Type B pancreatic cell (in vitro differentiated cells): Measurements from ENCODE around the gene TMEM225B. TPM values are rescaled to one million over a fixed set of nuclear protein-coding genes. Genes with fewer than 3 reads are reported as not detected.

Experiments used
- DNase-seq: peaks from one replicate; pipeline ENCODE4 v3.0.0; 2021; ENCODE audit warnings: mixed read lengths; ENCODE audit not compliant: unreplicated experiment; ENCODE audit errors: extremely low spot score
- H3K27ac Mint-ChIP-seq: 2 replicates; pipeline ENCODE4 v1.8.0; 2021; ENCODE audit warnings: mild to moderate bottlenecking, mixed read lengths
- H3K27me3 Mint-ChIP-seq: 2 replicates; pipeline ENCODE4 v1.8.0; 2021; ENCODE audit warnings: mixed read lengths
- H3K36me3 Mint-ChIP-seq: 2 replicates; pipeline ENCODE4 v1.8.0; 2021; ENCODE audit warnings: mixed read lengths
- H3K4me1 Mint-ChIP-seq: one replicate; pipeline ENCODE4 v1.8.0; 2021; ENCODE audit warnings: mixed read lengths; ENCODE audit not compliant: unreplicated experiment
- H3K4me3 Mint-ChIP-seq: 2 replicates; pipeline ENCODE4 v1.8.0; 2021; ENCODE audit warnings: mild to moderate bottlenecking, mixed read lengths
- H3K9me3 Mint-ChIP-seq: 2 replicates; pipeline ENCODE4 v1.8.0; 2021; ENCODE audit warnings: mixed read lengths
- CTCF ChIP-seq: fragments of 200-600 bp; sonication (generic); conservative IDR thresholded peaks from 2 replicates; pipeline ENCODE4 v1.5.0; 2021; ENCODE audit warnings: antibody characterized with exemption, mild to moderate bottlenecking
- total RNA-seq: library from RNA; stranded (reverse); gene quantifications from 2 replicates; pipeline ENCODE4 v1.2.1, GENCODE V29; 2021; ENCODE audit warnings: low replicate concordance

The TMEM225B gene
- total RNA-seq, 1 donor from 2014 or later = 0.82 TPM

GRCh38 chr7:99638731-99639130 is 40.7 kb downstream of the TMEM225B start:
- no peaks in the 10 kb centered on the region for H3K4me1 Mint-ChIP-seq
- no peak overlapping the region for H3K4me3 Mint-ChIP-seq
- DNase-seq = no peak
- peaks cover 3% of the 10 kb centered on the region for H3K36me3 Mint-ChIP-seq
- TF ChIP-seq CTCF = no peak
- H3K9me3 Mint-ChIP-seq = no peaks in the 10 kb centered on the region
- no peaks in the 10 kb centered on the region for H3K27me3 Mint-ChIP-seq
- no peak overlapping the region for H3K27ac Mint-ChIP-seq

GRCh38 chr7:99639267-99639666 is 41.2 kb downstream of the TMEM225B start:
- no peaks in the 10 kb centered on the region for H3K4me1 Mint-ChIP-seq
- peaks cover 3% of the 10 kb centered on the region for H3K36me3 Mint-ChIP-seq
- no peak overlapping the region for H3K4me3 Mint-ChIP-seq
- H3K27me3 Mint-ChIP-seq = no peaks in the 10 kb centered on the region
- no peak overlapping the region for H3K27ac Mint-ChIP-seq
- DNase-seq = no peak
- no peak for TF ChIP-seq CTCF
- no peaks in the 10 kb centered on the region for H3K9me3 Mint-ChIP-seq

- H3K27me3 Mint-ChIP-seq = no peaks in the 10 kb centered on the region
- no peak overlapping the region for H3K4me3 Mint-ChIP-seq
- no peaks in the 10 kb centered on the region for H3K4me1 Mint-ChIP-seq
- no peak overlapping the region for H3K27ac Mint-ChIP-seq
- DNase-seq = no peak
- H3K36me3 Mint-ChIP-seq = peaks cover 19% of the 10 kb centered on the region
- no peaks in the 10 kb centered on the region for H3K9me3 Mint-ChIP-seq
- no peak for TF ChIP-seq CTCF
These were observed 44.0 kb downstream of the TMEM225B start for GRCh38 chr7:99642027-99642426.

GRCh38 chr7:99643464-99643863 is 45.4 kb downstream of the TMEM225B start:
- H3K36me3 Mint-ChIP-seq = peaks cover 20% of the 10 kb centered on the region
- H3K27ac Mint-ChIP-seq = no peak overlapping the region
- no peak for TF ChIP-seq CTCF
- H3K4me3 Mint-ChIP-seq = no peak overlapping the region
- H3K4me1 Mint-ChIP-seq = no peaks in the 10 kb centered on the region
- H3K27me3 Mint-ChIP-seq = no peaks in the 10 kb centered on the region
- H3K9me3 Mint-ChIP-seq = no peaks in the 10 kb centered on the region
- DNase-seq = no peak

- no peaks in the 10 kb centered on the region for H3K4me1 Mint-ChIP-seq
- TF ChIP-seq CTCF = no peak
- peaks cover 20% of the 10 kb centered on the region for H3K36me3 Mint-ChIP-seq
- H3K9me3 Mint-ChIP-seq = no peaks in the 10 kb centered on the region
- no peaks in the 10 kb centered on the region for H3K27me3 Mint-ChIP-seq
- no peak overlapping the region for H3K4me3 Mint-ChIP-seq
- no peak overlapping the region for H3K27ac Mint-ChIP-seq
- no peak for DNase-seq
These were observed 46.4 kb downstream of the TMEM225B start for GRCh38 chr7:99644431-99644830.

- Mint-ChIP-seq H3K9me3 (no peaks in the 10 kb centered on the region), H3K27ac (no peak overlapping the region)
These were observed 47.5 kb downstream of the TMEM225B start for GRCh38 chr7:99645590-99645989.

More at GRCh38 chr7:99645590-99645989, 47.5 kb downstream of the TMEM225B start:
- Mint-ChIP-seq H3K4me3 (no peak overlapping the region), H3K4me1 (no peaks in the 10 kb centered on the region), H3K27me3 (no peaks in the 10 kb centered on the region), H3K36me3 (peaks cover 20% of the 10 kb centered on the region)
- TF ChIP-seq CTCF = no peak
- no peak for DNase-seq
